NCI-H2196 (cell line): ENCODE data around the gene SYTL1.
A peak's percentile ranks its signal among the peaks of the same experiment; 100 is the strongest.

Experiments used
- DNase-seq: peaks from one replicate; lab custom pipeline; 2025; ENCODE audit not compliant: unreplicated experiment; lab: John Stamatoyannopoulos, UW

The SYTL1 gene, protein sequence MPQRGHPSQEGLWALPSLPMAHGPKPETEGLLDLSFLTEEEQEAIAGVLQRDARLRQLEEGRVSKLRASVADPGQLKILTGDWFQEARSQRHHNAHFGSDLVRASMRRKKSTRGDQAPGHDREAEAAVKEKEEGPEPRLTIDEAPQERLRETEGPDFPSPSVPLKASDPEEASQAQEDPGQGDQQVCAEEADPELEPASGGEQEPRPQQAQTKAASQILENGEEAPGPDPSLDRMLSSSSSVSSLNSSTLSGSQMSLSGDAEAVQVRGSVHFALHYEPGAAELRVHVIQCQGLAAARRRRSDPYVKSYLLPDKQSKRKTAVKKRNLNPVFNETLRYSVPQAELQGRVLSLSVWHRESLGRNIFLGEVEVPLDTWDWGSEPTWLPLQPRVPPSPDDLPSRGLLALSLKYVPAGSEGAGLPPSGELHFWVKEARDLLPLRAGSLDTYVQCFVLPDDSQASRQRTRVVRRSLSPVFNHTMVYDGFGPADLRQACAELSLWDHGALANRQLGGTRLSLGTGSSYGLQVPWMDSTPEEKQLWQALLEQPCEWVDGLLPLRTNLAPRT

DNA sequence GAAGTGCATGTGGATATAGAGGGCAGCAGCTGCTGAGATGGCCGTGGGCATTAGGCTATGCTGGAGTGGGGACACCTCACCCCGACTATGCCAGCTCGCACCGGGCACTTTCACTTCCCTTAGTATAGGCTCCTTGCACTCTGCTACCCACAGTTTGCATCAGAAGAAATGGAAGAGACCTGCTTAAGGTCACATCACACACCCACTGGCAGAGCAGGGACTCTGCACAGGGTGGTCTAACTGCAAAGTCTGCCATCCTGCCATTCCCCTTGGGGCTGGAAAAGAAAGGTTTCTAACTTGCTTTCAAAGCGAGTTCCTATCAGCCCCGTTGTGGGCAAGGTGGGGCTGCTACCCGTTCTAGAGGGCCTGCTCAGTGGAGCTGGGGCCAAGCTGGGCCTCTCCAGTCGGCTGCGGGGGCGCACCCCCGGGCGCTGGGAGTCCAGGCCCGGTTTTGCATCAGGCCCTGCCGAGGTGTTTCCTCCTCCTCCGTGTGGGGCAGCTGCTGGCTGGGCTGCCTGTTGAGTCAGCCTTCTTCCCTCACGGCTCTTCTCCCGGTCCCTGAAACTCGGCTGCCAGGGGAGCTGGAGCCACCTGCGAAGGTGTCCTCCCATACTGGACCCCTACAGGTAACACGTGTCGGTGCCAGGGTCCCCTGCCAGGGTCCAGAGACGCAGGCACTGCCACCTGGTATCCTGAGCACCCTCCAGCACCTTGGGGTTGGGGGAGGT is at the start of gene SYTL1:
TSS of gene SYTL1 (plus strand) at position 498 of the 728 bp plus-strand sequence. CDS start 3,313 bp downstream, outside the sequence.
- DNase-seq, result peak; percentile 82

DNA sequence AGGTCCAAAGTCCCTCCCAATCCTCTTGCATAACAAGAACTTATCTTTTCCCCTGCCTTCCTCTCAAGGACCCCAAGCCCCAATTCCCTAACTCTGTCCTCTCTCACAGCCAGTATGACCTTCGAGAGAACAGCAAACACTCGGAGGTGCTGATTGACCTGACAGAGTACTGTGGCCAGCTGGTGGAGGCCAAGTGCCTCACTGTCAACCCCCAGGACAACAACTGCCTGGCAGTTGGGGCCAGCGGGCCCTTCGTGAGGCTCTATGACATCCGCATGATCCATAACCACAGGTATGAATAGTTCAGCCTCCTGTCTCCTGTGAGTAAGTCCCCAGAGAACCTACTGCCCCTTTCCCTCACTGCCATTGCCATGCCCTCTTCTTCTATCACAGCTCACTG is 49.7 kb upstream of the SYTL1 start:
- DNase-seq, result no peak

DNA sequence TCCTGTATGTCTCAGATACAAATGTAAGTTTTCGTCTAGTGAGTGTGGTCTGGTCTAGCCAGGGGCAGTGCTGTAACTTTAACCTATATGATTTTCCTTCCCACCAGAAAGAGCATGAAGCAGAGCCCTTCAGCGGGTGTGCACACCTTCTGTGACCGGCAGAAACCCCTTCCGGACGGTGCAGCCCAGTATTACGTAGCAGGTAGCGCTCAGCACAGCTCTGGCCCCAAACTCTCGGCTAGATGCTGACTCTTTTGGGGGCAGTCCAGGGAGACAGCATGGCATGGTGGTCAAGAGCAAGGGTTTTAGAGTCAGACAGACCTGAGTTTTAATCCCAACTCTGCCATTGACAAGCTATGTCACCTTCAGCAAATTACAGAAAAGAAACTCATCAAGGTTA is 47.9 kb upstream of the SYTL1 start:
- DNase-seq, result no peak

DNA sequence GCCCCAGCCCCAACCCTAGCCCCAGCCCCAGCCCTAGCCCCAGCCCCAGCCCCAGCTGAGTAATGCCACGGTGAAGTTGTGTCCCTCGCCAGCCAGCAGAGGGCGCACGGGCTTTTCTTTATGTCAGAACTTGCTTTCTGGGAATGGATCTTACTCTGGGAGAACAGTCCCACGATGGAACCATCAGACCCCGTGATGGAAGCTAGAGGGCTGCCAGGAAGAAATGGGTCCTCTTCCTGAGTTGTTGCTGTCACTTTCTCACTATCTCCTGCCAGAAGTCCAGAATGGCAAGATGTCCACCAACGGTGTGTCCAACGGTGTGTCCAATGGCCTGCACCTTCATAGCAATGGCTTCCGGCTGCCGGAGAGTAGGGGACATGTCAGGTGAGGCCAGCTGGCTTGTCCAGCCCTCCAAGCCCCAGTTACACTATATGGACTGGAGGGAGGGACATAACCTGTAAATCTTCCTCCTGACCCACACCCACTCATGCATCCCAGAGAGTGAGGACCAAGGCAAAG is 45.0 kb upstream of the SYTL1 start:
- peak; percentile 78 for DNase-seq

DNA sequence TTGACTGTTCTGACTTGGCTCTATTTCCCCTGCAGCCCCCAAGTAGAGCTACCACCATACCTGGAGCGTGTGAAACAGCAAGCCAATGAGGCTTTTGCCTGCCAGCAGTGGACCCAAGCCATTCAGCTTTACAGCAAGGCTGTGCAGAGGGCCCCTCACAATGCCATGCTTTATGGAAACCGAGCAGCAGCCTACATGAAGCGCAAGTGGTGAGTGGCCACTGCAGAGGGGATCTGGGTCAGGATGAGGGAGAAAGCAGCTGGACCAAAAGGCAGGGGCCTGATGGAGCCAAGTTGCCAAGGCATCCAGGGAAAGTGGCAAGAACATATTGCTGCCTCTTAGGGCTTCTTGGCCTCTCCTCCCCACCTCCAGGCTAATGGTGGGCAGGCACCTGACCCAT is 43.9 kb upstream of the SYTL1 start:
- DNase-seq, result no peak

DNA sequence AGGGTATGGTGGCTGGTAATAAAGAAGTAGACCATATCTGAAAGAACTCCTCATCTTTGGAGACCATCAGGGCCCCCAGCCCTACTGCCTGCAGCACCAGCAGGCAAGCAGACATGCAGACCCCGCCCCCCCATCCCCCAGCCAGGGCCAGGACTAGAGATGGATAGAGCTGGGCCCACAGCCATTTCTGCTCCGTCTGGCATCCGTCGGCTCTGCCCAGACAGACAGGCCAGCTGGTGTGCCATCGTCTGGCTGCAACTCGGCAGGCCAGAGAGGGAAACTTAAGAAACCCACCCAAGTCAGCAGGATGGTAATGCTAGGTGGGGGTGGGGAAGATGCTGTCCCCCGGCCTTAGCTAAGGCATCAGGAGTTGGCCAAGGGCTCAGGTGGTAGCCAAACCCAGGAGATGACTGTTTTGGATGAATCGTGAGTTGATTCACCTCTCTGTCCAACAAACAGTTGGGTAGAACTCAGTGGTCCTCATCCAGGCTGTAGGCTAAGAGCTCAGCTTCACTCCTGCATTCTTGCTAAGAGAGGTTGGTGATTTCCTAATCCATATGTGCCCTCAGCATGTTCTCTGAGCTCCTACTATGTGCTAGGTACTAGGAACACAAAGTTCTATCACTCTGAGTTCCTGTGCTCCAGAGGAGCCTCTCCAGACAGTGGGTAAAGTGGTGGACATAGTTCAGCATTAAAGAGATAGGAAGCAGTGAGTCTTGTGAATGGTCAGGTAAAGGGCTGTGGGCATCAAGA is 43.0 kb upstream of the SYTL1 start:
- DNase-seq, result no peak

DNA sequence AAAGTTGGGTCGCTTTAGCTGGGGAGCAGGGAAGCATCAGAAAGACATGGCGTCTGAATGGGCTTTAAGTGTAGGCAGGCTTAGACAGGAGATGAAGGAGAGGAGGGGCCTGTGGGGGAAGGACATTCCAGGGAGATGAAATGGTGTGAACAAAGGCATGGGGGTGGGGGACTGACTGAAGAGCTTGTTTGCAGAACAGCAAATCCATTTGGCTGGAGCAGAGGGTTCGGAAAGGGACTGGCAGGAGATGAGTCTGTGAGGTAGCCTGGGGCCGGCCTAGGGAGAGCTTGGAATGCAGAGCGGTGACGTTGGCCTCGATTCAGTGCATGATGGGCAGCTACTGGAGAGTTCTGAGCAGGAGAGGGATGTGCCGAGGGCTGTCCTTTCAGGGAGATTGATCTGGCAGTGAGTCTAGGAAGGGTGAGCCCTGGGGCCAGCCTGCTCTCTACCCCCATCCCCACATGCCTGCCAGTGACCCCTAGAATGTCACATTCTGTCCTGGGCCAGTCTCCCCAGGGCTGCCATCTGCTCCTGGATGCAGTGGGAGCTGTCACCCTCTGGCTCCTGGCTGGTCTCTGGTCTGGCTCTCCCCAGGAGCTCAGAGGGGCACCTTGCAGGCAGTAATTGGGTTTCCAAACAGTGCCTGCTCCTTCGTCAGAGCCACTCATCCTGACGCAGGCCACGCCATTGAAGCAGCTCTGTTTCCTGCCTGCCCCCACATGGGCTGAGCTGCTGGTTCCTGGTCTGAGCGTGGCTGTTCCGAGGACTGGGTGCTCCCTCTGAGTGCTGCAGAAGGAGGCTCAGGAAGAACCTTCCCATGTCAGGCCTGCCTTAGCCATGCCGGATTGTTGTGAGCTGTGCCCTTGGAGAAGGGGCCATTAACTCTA is 42.2 kb upstream of the SYTL1 start:
- peak; percentile 38 for DNase-seq

DNA sequence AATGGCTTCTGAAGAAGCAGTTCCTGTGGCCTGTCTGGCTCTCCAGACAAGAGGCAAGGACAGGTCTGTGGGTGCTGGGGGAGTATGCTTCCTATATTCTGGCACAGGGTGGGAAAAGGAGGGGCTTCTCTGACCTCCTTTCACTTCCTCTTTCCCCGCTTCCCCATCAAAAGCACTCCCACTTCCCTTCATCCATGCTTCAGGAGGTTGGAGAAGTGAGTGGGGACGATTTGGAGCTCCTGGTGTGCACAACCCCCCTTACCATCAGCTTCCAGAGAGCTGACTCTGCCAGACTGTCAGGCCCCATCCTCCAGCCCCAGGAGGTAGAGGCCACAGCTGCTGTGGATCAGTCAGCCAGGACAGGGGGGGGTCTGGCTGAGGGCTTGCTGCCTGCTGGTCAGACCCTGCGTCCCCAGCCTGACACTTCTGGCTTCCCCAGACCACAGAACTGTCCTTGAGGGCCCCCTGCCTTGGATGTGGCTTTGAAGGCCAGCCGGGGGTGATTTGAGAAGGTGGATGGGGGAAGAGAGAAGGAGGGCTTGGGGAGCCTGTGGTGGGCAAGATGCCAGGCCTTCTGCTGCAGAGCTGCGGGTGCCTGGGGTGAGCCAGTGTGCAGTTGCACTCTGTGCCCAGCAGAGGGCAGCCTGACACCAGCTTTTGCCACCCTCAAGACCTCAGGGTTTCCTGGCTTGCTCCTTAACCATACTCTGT is 41.3 kb upstream of the SYTL1 start:
- DNase-seq, result peak; percentile 84

DNA sequence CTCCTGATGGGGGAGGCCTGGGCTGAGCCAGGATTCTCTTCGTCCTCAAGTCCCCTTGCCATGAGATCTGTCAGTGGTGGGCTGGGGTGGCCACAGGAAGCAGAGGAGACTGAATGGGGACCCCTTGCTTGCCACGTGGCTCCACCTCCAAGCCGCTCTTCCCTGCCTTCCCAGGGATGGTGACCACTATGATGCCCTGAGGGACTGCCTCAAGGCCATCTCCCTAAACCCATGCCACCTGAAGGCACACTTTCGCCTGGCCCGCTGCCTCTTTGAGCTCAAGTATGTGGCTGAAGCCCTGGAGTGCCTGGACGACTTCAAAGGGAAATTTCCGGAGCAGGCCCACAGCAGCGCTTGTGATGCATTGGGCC is 40.8 kb upstream of the SYTL1 start:
- peak; percentile 53 for DNase-seq

DNA sequence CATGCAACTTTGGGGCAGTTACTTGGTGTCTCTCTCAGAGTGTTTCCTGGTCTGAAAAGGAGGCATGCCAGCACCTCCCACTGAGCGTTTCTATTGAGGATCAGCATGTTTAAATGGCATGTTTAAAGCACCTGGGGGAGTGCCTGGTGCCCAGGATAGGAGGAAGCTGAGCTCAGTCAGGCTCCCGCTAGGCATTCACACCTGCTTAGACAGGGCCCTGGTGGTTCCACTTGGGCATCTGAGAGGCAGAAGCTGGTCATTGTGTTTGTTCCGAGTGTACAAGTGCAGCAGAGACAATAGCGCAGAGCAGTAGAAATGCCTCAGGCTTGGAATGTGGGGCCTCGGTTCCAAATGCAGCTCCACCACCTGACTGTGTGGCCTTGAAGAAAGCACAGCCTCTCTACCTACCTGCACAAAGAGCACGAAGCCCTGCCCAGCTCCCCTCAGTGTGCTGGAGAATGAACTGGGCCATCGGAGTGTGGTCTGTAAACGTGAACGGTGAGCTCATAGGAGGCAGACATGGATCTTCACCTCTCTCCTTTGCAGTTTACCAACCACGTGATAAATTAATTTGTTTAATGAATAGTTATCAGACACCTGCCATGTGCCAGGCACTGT is 40.1 kb upstream of the SYTL1 start:
- DNase-seq, result peak; percentile 71

DNA sequence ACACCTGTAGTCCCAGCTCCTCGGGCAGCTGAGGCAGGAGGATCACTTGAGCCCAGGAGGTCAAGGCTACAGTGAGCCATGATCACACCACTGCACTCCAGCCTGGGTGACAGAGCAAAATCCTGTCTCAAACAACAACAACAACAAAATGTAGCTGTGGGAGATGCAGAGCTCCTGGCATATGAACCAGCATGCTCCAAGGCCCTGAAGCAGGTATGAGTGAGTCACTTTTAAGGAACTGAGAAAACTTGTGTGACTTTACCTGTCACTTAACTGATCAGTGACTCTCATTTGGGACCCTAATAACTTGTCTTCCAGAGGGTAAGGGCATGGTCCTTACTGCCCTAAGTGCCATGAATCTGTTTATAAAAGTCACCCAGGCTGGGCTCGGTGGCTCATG is 39.2 kb upstream of the SYTL1 start:
- no peak for DNase-seq

DNA sequence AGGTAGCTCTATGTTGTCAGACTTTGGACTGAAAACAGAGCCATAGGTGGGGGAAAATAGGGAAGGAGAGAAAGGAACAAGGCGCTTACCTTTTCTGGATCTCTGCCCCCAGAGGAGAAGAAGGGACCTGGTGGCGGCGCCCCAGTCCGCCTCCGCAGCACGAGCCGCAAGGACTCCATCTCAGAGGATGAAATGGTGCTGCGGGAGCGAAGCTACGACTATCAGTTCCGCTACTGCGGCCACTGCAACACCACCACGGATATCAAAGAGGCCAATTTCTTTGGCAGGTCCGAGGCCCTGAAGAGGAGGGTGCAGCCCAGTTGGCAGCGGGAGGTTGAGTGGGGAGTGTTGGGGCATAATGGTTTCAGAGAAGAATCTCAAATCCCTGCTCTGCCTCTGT is 38.3 kb upstream of the SYTL1 start:
- DNase-seq, result no peak

DNA sequence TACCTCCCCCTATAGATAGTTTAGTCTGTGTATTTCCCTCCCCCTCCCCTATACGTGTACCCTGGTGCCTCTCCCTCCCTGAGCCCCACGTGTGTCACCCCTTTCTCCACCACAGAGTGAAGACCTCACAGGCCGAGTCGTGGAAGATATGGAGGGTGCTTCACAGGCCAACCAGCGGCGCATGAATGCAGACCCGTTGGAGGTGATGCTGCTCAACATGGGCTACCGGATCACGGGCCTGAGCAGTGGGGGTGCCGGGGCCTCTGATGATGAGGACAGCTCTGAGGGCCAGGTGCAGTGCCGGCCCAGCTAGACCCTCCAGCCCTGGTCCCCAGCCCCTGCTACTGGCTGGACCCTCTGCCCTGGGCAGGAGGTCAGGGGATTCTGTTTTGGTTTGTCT is 35.8 kb upstream of the SYTL1 start:
- DNase-seq, result no peak

DNA sequence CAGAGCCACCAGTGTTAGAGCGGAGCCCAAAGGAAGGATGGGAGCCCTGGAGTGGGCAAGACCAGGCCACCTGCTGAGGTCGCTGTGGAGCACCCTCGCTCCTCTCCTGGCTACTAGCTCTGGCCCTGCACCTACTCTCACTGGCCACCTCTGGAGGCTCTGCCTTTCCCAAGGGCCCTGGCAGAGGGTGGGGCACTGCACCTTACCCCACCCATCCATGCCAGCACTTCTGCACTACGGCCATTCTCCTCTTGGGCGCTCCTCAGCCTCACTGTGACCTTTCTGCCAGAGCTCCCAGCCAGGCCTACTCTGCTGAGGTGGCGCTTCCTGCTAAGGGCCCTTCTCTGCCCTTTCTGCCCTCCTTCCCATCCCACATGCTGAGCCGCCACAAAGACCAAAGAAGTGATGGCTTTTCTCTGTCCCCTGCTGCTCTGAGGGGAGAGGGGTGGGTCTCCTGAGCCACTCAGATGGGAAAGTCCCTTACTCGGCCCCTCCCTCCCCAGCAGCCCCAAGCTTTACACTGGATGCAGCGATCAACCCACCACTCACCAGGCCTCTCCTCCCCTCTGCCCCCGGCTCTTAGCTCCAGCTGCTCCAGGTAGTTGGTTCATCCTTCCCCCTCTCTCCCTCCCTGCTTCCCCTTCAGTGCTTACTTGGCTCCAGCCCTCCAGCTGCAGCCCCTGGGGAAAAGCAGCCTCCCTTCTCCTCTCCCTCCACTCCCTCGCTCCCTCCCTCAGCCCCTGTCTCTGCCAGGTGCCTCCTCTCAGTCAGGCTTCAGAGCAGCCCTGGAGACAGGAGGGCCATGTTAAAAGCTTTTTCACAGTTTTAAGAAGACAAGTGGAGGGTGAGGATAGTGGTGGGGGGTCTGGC is 34.7 kb upstream of the SYTL1 start:
- peak; percentile 28 for DNase-seq

DNA sequence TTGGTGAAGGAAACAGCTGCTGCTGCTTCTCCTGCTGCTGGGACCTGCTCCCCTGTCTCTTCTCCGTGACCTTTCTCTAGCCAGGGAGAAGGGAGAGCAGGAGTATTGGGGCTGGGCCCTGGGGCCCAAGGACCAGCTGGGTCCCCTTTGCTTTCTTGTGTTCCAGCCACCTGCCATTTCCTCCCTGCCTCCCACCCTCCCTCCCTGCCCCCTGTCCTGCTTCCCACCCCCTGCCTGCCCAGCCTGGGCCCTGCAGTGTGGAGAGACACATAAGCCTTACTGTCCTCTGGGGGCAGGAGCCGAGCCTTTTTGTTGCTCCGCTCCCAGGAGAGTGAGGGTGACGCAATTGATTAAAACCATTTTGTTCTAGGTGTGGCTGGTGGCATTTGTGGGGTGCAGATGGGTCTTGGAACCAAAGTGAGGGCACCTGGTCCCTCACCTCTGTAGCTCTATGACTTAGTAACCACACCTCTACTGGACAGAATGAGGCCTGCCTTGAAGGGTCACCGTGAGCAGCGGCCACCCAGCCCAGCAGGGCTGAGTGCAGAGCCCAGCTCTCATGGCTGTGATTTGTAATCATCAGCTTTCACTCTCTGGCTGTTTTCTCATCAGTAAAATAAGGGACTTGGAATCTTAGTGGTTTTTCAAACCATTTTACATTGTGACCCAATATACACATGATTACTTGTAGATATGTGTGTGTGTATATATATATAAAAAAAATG is 33.8 kb upstream of the SYTL1 start:
- DNase-seq, result no peak

DNA sequence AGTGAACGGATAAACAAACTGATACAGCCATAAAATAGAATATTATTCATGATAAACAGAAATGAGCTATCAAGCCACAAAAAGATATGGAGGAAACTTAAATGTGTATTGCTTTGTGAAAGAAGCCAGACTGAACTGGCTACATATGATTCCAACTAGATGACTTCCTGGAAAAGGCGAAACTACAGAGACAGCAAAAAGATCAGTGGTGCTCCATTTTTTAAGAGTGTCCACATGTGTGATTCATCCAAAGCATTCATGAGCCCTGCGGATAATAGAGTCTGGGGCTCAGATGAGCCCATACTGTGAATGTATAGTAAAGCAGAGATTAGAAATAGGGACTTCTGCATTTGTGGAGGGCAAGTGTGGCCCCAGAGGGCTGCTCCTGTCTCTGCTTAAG is 27.7 kb upstream of the SYTL1 start:
- DNase-seq, result no peak

DNA sequence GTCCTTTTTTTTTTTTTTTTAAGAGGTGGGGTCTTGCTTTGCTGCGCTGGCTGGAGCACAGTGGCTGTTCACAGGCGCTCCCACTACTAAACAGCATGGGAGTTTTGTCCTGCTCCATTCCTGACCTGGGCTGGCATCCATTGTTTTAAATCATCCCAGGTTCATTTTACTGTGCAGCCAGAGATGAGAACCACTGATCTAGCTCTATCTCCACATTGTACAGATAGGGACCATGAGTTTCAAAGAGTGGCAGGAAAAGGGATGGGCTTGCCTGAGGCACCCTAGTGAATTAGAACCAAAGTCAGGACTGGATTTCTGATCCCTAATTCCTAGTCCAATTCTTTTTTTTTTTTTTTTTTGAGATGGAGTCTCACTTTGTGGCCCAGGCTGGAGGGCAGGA is 27.1 kb upstream of the SYTL1 start:
- DNase-seq, result no peak

DNA sequence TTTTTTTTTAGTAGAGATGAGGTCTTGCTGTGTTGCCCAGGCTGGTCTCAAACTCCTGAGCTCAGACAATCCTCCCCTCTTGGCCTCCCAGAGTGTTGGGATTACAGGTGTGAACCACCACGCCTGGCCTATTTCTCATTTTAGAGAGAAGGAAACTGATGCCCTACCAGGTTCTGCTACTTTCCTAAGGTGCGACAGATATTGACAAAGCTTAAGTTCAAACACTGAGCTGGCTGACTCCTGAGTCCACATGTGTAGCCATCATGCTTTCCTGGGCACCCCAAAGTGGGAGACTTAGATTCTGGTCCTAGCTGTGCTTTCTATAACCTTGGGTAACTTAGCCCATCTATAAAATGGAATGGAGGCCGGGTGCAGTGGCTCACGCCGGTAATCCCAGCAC is 25.0 kb upstream of the SYTL1 start:
- DNase-seq, result no peak
